ENCODE data around the gene MAPK8IP2.
"Not testable (repeated sequence)": the region's sequence is repeated elsewhere in the genome, so short reads cannot be mapped to it uniquely, and the experiment has no call there.

MAPK8IP2 gene

DNA sequence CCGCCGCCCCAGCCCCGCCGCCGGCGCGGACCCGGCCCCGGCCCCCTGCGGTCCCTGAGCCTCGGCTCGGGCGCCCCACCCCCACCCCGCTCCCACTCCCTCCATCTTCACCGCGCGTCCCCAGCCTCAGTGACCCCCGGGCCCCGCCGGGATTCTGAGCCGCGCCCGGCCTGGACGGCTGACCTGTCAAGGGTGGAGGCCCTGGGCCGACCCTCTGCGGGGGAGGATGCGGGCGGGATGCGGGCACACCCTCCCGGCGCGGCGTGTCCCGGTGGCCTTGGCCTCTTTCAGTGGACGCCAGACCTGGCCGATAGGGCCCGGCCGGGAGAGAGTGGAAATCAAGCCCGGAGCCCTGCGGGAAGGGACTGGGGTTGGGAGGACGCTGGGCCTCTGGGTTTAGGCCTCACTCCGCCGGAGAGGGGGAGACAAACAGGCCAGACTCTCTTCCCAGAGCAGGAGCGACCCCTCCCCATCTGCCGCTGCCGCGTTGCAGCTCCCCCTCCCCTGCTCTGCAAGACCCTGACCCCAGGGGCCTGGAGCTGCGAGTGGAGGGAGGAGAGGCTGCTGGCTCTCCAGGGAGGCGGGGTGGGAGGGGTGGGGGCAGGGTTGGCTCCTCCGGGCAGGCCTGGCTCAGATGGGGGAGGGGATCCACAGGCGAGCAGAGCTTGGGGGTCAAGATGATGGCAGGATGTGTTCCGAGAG, 525 bp downstream of the MAPK8IP2 start:
- DNase-seq = no peak

DNA sequence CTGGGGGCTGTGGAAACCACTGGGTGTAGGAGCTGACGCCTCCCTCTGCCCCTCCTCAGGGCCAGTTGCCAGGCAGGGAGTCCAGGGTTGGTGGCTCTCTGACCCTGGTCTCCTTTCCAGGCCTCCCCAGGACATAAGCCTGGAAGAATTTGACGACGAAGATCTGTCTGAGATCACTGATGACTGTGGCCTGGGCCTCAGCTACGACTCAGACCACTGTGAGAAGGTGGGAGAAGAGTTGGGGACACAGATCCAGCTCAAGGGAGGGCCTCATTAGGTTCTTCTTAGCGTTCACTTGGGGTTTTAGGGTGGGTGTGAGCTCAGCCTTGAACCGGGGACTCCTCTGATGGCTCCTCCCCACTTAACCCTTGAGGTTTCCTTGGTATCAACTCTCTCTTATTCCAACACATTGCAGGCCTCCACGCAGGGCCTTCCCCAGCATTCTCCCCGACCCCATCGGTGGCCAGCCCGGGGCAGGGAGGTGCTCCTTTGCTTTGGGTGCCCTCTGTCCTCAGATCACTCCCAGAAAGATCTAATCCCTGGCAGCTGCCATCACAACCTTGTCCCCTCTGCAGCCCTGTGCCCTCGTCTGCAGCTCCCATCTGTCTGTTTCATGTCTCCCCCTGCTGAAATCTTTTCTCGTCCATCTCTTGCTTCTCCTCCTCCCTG, 1.2 kb downstream of the MAPK8IP2 start:
- DNase-seq = no peak

DNA sequence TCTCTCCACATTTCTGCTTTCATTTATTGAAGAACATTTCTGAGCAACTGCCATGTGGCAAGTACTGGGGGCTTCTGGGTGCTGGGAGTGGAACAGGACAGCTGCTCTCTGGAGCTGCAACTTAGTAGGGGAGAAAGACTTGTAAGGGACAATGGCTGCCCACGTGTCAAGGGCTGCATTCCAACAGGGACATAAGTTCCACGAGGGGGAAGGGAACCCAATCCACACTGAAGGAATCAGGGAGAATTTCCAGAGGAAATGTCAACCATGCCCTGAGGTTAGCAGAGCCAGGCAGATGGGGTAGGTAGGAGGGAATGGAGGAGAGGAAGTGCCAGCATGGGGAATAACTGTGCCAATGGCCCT, 1.7 kb downstream of the MAPK8IP2 start:
- no peak for DNase-seq

DNA sequence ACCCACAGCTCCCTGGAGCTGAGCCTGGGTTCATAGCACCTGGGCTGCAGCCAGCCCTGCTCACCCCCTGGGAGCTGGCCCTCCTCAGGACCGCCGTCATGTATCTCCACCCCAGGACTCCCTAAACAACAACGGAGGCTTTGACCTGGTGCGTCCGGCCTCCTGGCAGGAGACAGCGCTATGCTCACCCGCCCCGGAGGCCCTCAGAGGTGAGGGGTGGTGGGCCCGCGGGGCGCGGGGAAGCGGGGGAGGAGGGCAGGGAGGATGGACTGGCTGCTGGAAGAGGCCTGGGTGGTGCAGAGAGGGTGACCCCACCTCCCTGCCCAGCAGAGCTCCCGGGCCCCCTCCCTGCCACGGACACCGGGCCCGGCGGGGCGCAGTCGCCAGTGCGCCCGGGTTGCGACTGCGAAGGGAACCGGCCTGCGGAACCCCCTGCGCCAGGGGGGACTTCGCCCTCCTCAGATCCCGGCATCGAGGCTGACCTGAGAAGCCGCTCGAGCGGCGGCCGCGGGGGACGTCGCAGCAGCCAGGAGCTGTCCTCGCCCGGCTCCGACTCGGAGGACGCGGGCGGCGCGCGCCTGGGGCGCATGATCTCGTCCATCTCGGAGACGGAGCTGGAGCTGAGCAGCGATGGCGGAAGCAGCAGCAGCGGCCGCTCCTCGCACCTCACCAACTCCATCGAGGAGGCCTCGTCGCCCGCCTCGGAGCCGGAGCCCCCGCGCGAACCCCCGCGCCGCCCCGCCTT, 3.1 kb downstream of the MAPK8IP2 start:
- no peak for DNase-seq

DNA sequence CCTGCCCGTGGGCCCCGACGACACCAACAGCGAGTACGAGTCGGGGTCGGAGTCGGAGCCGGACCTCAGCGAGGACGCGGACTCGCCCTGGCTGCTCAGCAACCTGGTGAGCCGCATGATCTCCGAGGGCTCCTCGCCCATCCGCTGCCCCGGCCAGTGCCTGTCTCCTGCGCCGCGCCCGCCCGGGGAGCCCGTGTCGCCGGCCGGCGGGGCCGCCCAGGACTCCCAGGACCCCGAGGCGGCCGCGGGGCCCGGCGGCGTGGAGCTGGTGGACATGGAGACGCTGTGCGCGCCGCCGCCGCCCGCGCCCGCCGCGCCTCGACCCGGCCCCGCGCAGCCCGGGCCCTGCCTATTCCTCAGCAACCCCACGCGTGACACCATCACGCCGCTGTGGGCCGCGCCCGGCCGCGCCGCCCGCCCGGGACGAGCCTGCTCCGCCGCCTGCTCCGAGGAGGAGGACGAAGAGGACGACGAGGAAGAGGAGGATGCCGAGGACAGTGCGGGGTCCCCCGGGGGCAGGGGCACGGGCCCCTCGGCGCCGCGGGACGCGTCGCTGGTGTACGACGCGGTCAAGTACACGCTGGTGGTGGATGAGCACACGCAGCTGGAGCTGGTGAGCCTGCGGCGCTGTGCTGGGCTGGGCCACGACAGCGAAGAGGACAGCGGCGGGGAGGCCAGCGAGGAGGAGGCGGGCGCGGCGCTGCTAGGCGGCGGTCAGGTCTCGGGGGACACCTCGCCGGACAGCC, 3.8 kb downstream of the MAPK8IP2 start:
- no peak for DNase-seq

DNA sequence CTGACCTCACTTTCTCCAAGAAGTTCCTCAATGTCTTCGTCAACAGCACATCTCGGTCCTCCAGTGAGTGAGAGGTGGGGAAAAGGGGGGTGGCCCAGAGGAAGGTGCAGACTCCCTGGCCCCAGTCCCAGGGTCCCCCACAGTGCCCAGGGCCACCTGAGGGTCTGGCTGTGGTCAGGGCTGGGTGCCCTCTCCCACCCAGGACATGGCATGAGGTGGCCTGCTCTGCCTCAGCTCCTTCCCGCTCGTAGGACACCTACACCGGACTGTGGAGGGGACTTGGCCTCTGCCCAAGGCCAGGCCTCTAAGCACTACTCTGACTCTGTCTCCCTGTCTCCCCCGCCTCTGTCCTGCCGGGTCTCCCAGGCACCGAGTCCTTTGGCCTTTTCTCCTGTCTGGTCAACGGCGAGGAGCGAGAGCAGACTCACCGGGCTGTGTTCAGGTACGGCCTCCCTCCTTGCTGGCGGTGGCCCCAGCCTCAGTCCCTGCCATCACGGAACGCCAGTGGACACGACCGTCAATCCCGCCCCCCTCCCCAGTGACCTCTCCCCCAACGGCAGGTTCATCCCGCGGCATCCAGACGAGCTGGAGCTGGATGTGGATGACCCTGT, 4.5 kb downstream of the MAPK8IP2 start:
- no peak for DNase-seq

DNA sequence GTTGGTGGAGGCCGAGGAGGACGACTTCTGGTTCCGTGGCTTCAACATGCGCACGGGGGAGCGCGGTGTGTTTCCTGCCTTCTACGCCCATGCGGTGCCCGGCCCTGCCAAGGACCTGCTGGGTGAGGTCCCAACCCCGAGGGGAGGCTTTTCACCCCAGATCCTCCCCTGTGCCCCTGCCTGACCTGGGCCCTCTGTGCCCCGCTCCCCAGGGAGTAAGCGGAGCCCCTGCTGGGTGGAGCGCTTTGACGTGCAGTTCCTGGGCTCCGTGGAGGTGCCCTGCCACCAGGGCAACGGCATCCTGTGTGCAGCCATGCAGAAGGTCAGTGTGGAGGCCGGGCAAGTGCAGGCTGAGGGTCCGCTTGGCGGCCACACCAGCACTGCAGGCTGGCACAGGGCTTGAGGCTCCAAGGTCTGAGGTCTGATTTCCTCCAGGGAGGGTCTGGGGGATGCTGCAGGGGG, 5.1 kb downstream of the MAPK8IP2 start:
- DNase-seq = no peak

DNA sequence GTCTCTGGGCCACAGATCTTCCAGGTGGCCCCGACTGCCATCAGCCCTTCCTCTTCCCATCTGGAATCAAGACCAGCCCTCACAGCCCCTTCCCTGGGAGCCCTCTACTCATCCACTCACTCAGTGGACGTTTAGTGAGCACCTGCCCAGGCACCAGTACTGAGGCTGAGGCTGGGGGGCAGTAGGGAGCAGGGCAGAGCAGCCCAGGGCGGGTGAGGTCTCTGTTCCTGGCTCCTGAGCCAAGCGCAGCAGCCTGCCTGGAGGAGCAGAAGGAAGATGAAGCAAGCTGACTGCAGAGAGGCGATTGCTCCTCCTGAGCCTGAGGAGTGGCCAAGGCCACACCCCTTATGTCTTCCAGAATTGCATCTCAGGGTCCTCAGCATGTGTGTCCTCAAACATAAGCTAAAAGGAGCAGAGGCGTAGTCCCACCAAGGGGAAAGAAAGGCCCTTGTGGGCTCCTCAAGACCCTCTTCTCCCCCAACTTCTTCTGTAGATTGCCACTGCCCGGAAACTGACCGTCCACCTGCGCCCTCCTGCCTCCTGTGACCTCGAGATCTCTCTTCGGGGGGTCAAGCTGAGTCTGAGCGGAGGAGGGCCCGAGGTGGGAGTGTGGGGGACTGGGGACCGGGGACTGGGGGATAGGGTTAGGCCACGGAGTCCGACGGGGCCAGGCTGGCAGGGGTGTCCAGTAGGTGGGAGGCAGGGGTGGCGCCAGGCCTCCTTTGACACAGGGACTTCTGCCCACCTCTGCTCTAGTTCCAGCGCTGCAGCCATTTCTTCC, 5.8 kb downstream of the MAPK8IP2 start:
- DNase-seq = no peak

DNA sequence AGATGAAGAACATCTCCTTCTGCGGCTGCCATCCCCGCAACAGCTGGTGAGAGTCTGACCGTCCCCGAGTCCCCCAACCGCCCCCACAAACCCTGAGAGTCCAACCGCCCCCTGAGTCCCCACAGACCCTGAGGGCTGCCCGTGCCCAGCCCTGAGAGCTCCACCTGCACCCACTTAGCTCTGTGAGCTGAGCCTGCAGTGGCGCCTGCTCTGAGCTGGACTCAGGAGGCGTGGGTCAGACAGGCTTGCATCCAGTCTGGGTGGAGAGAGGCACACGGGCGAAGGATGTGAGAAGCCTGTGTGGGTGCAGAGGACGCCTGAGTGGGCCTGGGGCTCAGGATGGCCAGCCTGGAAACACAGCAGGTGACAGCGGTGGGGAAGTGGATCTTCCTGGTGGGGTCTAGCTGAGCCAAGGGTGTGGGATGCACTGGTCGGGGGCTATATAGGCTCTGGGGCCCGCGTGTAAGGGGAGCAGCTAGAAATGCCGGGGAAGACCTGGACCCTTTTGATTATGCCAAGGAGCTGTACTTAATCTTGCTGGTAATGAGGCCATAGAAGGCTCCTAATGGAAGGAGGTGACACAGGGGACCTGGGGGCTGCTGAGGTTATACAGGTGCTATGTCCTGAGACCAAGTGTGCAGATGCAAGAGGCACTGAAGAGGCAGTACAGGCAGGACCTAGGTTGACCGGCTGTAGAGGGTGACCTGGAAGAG, 6.5 kb downstream of the MAPK8IP2 start:
- no peak for DNase-seq

DNA sequence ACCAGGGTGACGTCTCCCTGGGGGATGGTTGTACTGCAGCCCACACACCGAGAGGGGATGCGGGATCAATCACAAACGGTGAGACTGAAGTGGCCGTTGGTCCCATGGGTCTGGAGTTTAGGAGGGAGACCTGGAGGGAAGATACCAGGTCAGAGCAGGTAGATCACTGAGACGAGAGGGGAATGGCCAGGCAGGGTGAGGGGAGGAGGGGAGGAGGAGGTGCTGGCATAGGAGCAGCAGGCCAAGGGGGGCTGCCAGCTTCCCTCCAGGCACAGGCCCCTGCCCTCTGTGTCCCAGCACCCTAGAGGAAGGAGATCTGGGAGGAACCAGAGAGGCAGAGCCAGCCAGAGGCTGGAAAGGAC, 7.0 kb downstream of the MAPK8IP2 start:
- DNase-seq = no peak

DNA sequence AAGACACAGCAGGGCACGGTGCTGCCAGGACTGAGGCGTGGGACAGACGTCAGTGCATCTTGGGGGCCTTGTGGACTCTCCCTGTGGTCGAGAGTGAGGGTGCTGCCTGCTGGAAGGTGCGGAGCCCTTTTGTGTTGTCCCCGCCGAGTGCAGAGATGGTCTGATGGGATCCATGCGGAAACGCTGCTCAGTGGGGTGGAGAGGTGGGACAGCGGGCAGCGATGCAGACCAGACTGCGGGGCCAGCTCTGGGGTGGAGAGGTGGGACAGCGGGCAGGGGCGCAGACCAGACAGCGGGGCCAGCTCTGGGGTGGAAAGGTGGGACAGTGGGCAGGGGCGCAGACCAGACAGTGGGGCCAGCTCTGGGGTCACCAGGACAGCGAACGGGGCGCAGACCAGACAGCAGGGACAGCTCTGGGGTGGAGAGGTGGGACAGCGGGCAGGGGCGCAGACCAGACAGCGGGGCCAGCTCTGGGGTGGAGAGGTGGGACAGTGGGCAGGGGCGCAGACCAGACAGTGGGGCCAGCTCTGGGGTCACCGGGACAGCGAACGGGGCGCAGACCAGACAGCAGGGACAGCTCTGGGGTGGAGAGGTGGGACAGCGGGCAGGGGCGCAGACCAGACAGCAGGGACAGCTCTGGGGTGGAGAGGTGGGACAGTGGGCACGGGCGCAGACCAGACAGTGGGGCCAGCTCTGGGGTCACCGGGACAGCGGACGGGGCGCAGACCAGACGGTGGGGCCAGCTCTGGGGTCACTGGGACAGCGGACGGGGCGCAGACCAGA, 7.7 kb downstream of the MAPK8IP2 start:
- not testable (repeated sequence) for DNase-seq

DNA sequence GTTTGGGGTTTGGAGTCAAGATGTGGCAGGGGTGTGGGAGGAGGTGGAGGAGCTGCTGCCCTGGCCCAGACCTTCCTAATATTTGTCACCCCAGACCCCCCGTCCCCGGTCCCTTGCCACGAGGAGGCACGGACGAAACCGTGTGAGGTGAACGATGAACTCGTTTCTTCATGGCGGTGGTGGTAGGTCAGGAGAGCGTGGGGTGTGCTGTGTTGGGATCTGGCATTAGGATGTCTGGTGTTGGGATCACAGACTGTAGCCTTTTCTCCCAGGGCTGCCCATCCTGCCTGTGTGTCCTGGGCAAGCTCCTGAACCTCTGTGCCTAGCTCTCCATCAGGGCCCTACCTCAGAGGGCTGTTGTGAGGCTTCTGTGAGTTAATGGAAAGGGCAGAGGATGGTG, 8.4 kb downstream of the MAPK8IP2 start:
- DNase-seq = no peak

DNA sequence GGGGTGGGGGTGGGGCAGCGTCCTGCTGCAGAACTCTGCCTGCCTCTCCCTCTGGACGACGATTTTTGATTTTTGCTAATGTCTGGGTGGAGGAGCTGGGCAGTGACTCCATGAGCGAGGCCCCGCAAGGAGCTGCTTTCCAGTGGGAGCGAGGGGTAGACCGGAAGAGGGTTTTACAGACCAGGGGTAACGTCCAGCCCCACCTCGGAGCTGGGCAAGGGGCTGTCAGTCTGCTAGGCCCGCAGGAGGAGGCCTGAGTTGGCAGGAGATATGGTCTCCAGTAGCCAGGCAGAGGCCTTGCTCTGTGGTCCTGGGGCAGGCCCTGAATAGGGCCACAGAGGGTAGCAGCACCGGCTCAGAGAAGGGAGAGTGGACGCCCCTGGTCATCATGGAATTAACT, 9.0 kb downstream of the MAPK8IP2 start:
- no peak for DNase-seq

DNA sequence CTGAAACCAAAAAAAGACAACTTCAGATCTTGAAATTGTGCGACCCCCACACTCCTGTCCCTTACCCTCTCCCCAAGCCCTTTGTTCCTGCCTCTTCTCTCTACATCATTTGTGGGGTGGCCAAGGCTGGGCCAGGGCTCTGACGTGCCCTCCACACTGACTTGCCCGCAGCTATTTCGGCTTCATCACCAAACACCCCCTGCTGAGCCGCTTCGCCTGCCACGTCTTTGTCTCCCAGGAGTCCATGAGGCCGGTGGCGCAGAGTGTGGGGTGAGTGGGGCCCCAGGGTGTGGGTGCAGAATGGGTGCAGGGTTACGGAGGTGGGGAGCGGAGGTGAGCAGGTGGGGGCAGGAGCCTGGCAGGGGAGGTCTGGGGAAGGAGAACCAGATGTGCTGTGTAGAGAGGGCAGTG, 9.5 kb downstream of the MAPK8IP2 start:
- no peak for DNase-seq

DNA sequence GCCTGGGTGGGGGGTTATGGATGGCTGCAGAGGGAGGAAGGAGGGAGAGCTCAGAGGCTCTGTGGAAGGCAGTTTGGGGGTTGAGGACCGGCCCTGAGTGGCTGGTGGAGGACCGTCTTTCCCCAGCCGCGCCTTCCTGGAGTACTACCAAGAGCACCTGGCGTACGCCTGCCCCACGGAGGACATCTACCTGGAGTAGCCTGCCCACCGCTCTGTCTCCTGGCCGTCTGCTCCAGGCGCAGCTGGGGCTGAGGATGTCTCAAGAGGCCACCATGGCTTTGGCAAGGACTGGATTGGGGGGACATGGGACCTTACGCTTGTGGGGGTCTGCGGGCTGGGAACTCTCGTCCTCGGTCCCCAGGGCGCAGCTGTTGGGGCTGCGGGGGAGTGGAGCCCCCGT, 10.0 kb downstream of the MAPK8IP2 start:
- DNase-seq = no peak

DNA sequence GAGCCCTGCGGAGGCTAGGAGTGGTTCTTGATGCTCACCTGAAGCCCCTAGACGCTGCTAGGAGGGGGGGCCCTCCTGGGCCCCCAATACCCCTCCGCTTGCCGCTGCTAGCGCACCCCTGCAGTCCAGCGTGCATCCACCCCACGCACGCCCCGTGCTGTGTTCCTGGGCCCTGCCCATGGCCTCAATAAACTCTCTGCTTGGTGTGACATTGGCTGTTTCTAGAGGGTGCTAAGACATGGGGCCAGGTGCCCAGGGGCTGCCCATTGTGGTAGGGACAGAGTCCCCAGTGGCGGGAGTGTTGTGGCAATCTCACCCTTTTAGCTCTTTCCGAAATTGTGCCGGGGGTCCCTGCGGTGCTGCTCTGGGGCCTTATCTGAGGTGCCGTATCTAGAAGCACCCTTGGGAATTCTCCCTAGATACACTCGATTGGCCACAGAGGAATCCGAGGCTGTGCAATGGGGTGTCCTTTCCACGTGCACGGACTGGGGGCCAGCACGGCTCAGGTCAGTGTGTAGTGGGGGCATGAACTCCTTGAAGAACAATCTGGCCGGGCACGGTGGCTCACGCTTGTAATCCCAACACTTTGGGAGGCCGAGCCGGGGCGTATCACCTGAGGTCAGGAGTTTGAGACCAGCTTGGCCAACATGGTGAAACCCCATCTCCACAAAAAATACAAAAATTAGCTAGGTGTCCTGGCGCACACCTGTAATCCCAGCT, 10.9 kb downstream of the MAPK8IP2 start:
- no peak for DNase-seq

DNA sequence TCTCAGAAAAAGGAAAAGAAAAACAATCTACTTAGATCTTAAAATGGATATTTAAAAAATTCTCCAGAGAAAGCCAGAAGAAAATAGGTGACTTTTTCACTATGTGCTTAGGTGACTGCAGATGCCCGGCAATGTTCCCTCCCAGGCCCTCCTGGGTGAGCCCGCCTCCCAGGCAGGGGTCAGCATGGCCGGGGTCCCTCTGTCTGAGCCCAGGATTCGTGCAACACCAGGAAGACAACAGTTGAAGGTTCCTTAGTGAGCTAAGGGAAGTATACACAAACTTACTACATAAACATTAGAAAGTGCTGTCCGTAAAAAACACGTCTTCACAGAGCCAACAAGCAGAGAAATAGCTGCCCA, 11.6 kb downstream of the MAPK8IP2 start:
- no peak for DNase-seq

DNA sequence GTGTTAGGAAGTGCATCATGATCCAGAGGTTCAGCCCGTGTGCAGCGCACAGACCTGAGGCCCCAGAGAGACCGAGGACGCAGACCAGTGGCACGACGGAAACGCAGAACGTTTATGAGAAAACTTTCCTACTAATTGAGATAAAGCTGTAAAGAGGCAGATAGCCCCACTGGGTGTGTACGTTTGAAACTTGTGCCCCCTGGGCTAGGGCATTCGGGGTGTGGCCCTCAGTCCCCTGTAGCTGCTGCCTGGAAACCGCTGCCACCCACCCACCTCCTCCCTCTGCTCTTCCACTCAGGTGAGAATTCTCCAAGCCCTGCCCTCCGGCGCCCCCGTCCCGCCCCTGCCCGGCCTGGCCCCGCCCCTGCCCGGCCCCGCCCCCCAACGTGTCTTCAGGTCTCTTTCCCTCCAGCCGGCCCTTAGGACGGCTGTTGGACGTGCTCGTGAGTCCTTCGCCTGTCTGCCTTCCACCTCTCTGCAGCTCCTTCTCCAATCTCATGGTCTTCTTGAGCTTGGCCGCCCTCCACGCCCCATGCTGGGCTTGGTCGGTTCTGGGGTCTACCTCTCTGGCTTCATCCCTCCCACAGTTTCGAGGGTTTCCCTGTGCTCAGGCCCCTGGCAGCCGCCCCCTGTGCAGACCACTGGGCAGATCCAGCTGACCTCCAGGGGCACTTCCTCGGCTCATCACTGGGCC, 12.1 kb downstream of the MAPK8IP2 start:
- no peak for DNase-seq

DNA sequence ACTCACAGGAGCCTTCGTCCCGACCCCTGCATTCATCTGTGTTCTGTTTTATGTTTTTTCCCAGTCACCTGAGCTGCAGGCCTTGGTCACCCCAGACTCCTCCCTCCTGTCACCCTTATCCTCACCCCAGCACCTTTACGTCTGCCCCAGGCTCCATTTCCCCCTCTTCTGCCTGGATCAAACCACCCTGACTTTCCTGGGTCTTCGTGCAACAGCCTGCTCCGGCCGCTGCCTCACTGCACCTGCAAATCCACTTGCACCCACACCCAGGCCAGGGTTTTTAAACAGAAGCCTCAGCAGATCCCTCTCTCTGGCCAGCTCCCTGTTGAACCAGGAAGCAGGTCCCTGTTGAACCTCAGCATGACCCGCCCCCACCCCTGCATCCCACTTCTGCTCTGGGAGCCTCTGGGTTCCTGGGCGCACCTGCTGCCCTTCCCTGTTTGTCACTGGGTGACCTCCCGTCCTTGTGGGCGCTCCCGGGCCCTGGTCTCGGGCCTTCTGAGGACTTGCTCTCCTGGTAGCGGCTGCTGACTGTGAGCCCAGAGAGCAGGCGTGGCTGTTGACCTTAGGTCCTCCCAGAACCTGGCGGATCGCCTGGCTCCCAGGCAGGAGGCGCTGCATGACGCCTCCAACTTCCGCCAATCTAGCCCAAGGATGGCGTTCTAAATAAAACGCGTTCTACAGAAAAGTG, 12.8 kb downstream of the MAPK8IP2 start:
- DNase-seq = no peak

All from activated CD4-positive, alpha-beta T cell treated with anti-CD3 and anti-CD28 coated beads, Interleukin-2, amount 50 U/mL, for 1 hour (primary cell).